ENCODE results near the gene MEF2C. TPM values are rescaled to one million over a fixed set of nuclear protein-coding genes. Genes with fewer than 3 reads are reported as not detected.

The MEF2C gene
- total RNA-seq, 1 donor from 2014 or later = 0.33 TPM

GRCh38 chr5:88678770-88679381 is 204.1 kb downstream of the MEF2C start:
- Mint-ChIP-seq H3K27me3 (peaks cover 80% of the 10 kb centered on the region), H3K36me3 (ENCODE audit: low read depth) (peaks cover 4% of the 10 kb centered on the region), H3K4me1 (peaks cover 24% of the 10 kb centered on the region), H3K9me3 (peaks cover 11% of the 10 kb centered on the region), H3K27ac (peak overlapping the region; percentile 66), H3K4me3 (no peak overlapping the region)
- intact Hi-C loops (cut with micrococcal nuclease) = no loop called here
- DNase-seq = no peak

DNA sequence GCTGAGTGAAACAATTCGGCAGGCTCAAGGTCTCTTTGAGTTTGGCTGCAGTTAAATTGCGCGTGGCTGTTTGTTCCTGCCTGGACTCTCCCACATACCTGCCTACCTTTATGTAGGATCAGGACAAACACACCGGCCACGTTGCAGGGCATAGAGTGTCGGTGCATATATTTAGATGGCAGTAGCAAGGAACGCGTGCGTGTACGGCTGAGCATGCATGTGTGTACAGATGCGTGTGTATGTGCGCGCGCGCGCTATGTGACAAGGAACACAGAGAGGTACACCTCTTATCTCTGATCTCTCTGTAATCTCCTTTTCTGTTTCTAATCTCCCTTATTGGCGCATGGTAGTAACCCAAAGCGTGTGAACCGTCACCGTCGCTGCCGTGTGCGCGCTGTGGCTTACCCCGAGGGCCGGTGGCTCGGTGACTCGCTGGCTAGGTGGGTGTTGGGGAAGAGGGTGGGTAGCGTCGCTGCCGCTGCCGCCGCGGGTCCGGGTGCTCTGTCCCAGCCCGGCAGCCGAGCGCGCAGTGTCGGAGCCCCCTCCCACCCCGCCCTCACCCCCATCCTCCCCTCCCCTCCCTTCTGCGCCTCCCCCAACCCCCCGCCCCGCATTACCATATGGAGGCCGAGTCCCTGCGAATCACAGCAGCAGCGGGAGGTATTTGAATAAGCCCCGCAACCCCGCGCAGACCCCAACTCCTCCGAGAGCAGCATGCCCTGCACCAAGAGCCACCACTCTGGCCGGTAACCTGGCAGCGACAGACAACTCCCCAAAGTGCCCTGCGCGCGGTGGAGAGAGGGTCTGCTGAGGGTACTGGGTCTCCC is 204.8 kb downstream of the MEF2C start:
- Mint-ChIP-seq H3K27ac (peak overlapping the region; percentile 66), H3K9me3 (peaks cover 14% of the 10 kb centered on the region), H3K4me3 (no peak overlapping the region)

GRCh38 chr5:88677376-88677895 is 205.5 kb downstream of the MEF2C start:
- DNase-seq = no peak
- Mint-ChIP-seq H3K27me3 (peaks cover 78% of the 10 kb centered on the region), H3K27ac (no peak overlapping the region), H3K4me3 (no peak overlapping the region), H3K9me3 (peaks cover 14% of the 10 kb centered on the region), H3K4me1 (peaks cover 21% of the 10 kb centered on the region), H3K36me3 (ENCODE audit: low read depth) (peaks cover 4% of the 10 kb centered on the region)
- intact Hi-C loops (cut with micrococcal nuclease) = no loop called here

More for the DNA sequence above, 204.8 kb downstream of the MEF2C start:
- DNase-seq = peak; percentile 62
- peaks cover 80% of the 10 kb centered on the region for H3K27me3 Mint-ChIP-seq
- H3K4me1 Mint-ChIP-seq = peaks cover 21% of the 10 kb centered on the region
- intact Hi-C loops (cut with micrococcal nuclease) = no loop called here
- peaks cover 4% of the 10 kb centered on the region for H3K36me3 Mint-ChIP-seq (ENCODE audit: low read depth)

- peaks cover 81% of the 10 kb centered on the region for H3K27me3 Mint-ChIP-seq
- peak overlapping the region; percentile 42 for H3K4me3 Mint-ChIP-seq
- peak overlapping the region; percentile 48 for H3K27ac Mint-ChIP-seq
These were observed 206.2 kb downstream of the MEF2C start for GRCh38 chr5:88676637-88677375.

DNA sequence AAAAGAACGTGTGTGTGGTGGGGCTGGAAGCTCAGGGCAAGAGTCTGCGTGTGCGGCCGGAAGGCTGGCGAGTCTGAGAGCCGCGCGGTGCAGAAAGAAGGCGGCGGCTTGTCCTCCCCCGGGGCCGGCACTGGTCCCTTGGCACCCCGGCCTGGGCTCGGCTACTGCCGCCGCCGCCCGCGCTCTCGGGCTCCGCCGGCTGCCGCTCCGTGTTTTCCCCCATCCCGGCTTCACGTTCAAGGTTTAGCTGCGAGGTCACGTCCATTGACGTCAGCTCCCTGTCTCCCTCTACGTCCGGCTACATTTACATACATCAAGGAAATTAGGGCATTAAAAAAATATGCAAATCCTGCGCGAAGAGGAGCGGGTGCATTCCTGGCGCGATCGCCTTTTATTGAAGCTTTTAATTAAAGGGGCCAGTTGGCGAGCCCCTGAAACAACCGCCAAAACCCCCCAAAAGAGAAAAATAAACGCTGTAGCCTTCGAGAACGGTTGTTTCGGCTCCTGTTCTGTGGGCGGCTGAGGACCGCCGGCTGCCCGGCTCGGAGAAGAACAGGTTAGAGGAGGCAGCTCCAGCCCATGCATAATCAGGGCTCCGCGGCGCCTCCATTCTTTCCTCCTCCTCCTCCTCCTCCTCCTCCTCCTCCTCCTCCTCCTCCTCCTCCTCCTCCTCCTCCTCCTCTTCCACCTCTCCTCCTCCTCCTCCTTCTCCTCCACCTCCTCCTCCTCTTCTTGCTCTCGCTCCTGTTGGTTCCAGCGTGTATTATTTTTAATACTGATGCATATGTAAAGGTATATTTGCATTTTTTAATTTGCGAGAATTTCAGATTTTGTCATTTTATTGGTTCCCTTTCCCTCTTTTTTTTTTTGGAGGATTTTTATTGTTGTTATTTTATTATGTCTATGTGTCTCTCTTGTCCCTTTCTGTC is 207.0 kb downstream of the MEF2C start:
- Mint-ChIP-seq H3K4me1 (peaks cover 19% of the 10 kb centered on the region), H3K27ac (peak overlapping the region; percentile 80), H3K27me3 (peaks cover 81% of the 10 kb centered on the region), H3K4me3 (peak overlapping the region; percentile 47), H3K36me3 (ENCODE audit: low read depth) (peaks cover 4% of the 10 kb centered on the region), H3K9me3 (peaks cover 19% of the 10 kb centered on the region)
- peak; percentile 67 for DNase-seq
- intact Hi-C loops (cut with micrococcal nuclease) = loop anchor here (1.0 to 2.0 kb wide), 4 partner anchors 10 to 15 kb away; no protein-coding TSS in a partner anchor

More at GRCh38 chr5:88676637-88677375, 206.2 kb downstream of the MEF2C start:
- DNase-seq = no peak
- peaks cover 21% of the 10 kb centered on the region for H3K4me1 Mint-ChIP-seq
- intact Hi-C loops (cut with micrococcal nuclease) = loop anchor here (1.0 kb wide), 1 partner anchor 11 kb away; no protein-coding TSS in a partner anchor
- peaks cover 4% of the 10 kb centered on the region for H3K36me3 Mint-ChIP-seq (ENCODE audit: low read depth)
- peaks cover 18% of the 10 kb centered on the region for H3K9me3 Mint-ChIP-seq

GRCh38 chr5:88675168-88675707 is 207.7 kb downstream of the MEF2C start:
- peaks cover 19% of the 10 kb centered on the region for H3K9me3 Mint-ChIP-seq
- DNase-seq = peak; percentile 66
- peaks cover 78% of the 10 kb centered on the region for H3K27me3 Mint-ChIP-seq
- H3K4me1 Mint-ChIP-seq = peaks cover 16% of the 10 kb centered on the region
- intact Hi-C loops (cut with micrococcal nuclease) = loop anchor here (1.0 to 2.0 kb wide), 3 partner anchors 11 to 16 kb away; no protein-coding TSS in a partner anchor
- H3K36me3 Mint-ChIP-seq (ENCODE audit: low read depth) = peaks cover 4% of the 10 kb centered on the region
- peak overlapping the region; percentile 47 for H3K4me3 Mint-ChIP-seq
- peak overlapping the region; percentile 80 for H3K27ac Mint-ChIP-seq

GRCh38 chr5:88674356-88675167 is 208.4 kb downstream of the MEF2C start:
- DNase-seq = peak; percentile 77
- peak overlapping the region; percentile 48 for H3K27ac Mint-ChIP-seq
- intact Hi-C loops (cut with micrococcal nuclease) = loop anchor here (1.0 to 2.0 kb wide), 3 partner anchors 12 to 16 kb away; no protein-coding TSS in a partner anchor

DNA sequence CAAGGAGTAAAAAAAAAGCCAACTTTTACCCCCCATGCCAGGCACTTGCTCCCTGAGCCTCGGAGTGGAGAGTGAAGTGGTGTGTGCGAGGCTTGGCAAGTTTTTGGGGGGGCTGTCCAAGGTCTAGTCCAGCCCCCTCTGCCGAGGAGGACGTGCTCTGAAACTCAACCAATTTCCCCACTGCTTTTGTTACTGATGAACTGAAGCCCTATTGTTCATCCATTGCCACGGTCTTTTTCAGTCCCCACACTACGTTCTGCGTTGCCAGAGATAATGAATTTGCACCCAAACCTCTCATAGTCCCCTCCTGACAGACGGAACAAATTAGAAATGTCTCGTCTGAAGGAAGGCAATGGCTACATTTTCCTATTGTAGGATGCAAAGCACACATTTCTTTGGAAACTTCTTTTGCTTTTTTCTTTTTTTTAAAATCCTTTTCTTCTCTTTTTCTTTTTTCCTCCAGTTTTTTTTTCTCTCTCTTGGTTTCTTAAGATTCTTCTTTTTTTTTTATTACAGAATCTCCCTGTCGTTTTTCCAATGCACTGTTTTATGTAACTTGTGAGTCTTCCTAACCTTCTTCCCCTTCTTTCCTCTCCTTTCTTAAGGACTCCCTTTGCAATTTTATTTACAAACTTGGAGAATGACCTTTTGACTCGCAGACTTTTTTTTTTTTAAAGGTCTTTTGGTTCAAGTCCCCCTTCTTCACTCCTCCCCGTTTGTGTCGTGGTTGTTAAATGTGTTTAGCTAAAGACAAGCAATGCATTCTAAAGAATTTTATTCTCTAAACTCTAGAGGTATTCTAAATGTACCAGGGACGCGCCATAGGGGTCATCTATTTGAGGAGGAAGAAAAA is 209.5 kb downstream of the MEF2C start:
- H3K36me3 Mint-ChIP-seq (ENCODE audit: low read depth) = peaks cover 2% of the 10 kb centered on the region
- peaks cover 78% of the 10 kb centered on the region for H3K27me3 Mint-ChIP-seq
- H3K9me3 Mint-ChIP-seq = peaks cover 19% of the 10 kb centered on the region
- DNase-seq = peak; percentile 52
- peaks cover 12% of the 10 kb centered on the region for H3K4me1 Mint-ChIP-seq
- intact Hi-C loops (cut with micrococcal nuclease) = loop anchor here (2.0 kb wide), 2 partner anchors 13 to 17 kb away; no protein-coding TSS in a partner anchor
- peak overlapping the region; percentile 71 for H3K27ac Mint-ChIP-seq
- peak overlapping the region; percentile 50 for H3K4me3 Mint-ChIP-seq

More at GRCh38 chr5:88674356-88675167, 208.4 kb downstream of the MEF2C start:
- H3K4me3 Mint-ChIP-seq = peak overlapping the region; percentile 62
- peaks cover 19% of the 10 kb centered on the region for H3K9me3 Mint-ChIP-seq
- H3K4me1 Mint-ChIP-seq = peaks cover 16% of the 10 kb centered on the region
- H3K27me3 Mint-ChIP-seq = peaks cover 80% of the 10 kb centered on the region
- H3K36me3 Mint-ChIP-seq (ENCODE audit: low read depth) = peaks cover 4% of the 10 kb centered on the region

GRCh38 chr5:88672644-88673252 is 210.2 kb downstream of the MEF2C start:
- H3K9me3 Mint-ChIP-seq = peaks cover 19% of the 10 kb centered on the region
- H3K27ac Mint-ChIP-seq = no peak overlapping the region
- peaks cover 2% of the 10 kb centered on the region for H3K36me3 Mint-ChIP-seq (ENCODE audit: low read depth)
- intact Hi-C loops (cut with micrococcal nuclease) = no loop called here
- peaks cover 80% of the 10 kb centered on the region for H3K27me3 Mint-ChIP-seq
- peak; percentile 53 for DNase-seq
- peaks cover 14% of the 10 kb centered on the region for H3K4me1 Mint-ChIP-seq
- no peak overlapping the region for H3K4me3 Mint-ChIP-seq

GRCh38 chr5:88671505-88672499 is 211.2 kb downstream of the MEF2C start:
- Mint-ChIP-seq H3K9me3 (peaks cover 19% of the 10 kb centered on the region), H3K27me3 (peaks cover 82% of the 10 kb centered on the region), H3K36me3 (ENCODE audit: low read depth) (peaks cover 2% of the 10 kb centered on the region), H3K4me3 (no peak overlapping the region), H3K27ac (no peak overlapping the region), H3K4me1 (peaks cover 22% of the 10 kb centered on the region)
- peak; percentile 59 for DNase-seq
- intact Hi-C loops (cut with micrococcal nuclease) = no loop called here

Data from activated CD4-positive, alpha-beta T cell treated with anti-CD3 and anti-CD28 coated beads, Interleukin-2, amount 10 ng/mL, durations not matched to agents 24 days and 14 days (primary cell).